GM18517 (cell line): ENCODE results near the gene SEPSECS.

ENCODE experiments used
- ATAC-seq: cut with Tn5 transposase; IDR thresholded peaks from one replicate; pipeline ENCODE4 v1.9.1; 2021; ENCODE audit warnings: mild to moderate bottlenecking, moderate library complexity; ENCODE audit not compliant: unreplicated experiment

SEPSECS gene

DNA sequence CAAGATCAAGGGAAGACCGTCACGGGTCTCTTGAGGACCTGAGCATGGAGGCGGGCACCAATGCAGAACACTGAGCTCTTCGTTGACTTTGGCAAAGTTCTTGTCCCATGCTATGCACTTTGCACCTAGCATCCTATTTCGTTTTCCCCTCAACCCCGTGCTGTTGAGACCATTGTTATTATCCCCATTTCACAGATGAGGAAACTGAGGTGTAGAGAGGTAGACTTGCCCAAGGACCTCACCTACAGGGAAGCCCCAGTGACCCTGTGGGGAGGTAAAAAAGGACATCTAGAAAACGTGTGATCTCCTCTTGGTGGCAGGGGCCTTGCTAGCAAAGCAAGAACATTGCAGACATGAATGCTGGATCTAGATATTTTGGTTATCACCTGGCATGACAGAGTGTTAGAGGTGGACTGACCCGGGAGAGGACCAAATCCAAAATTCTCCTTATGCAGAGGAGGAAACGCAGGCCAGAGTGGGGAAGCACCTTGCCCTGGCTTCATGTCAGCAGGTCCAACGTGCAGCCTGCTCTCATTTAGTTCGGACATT is 48.5 kb downstream of the SEPSECS start:
- ATAC-seq, result no peak

DNA sequence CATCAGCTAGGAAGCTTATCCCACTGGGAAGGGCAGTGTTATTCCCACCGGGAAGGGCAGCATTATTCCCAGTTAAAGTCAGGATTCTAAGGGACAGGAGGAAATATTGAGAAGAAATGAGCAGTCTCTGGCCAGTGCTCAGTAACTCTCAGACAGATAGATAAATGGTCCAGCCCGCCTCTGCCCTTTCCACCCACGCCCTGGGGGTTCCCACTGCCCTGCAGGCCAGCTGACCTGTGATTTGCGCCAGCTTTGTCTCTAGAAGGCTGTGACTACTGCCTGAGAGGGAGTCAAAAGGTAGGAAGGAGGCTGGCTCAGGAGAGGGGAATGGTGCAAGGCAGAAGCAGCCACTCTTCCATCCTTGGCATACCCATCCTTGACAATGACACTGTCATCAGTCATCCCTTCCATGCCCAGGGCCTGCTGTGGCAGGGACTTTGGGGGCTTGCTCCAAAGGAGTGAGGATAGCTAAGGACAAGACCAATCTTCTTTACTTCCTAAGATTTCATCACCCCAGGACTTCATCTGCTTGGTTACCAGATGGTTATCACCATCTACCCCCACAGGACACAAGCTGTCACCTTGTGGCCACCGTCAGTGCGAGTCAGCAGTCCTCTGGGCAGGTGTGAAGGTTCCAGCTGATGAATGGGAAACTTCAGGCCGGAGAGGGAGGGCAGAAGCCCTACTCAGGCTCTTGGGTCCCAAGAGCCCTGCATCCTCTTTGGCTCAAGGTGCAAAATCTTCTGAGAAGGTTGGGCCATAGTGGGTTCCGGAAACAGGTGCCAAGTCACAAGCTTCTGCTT is 49.5 kb downstream of the SEPSECS start:
- no peak for ATAC-seq

DNA sequence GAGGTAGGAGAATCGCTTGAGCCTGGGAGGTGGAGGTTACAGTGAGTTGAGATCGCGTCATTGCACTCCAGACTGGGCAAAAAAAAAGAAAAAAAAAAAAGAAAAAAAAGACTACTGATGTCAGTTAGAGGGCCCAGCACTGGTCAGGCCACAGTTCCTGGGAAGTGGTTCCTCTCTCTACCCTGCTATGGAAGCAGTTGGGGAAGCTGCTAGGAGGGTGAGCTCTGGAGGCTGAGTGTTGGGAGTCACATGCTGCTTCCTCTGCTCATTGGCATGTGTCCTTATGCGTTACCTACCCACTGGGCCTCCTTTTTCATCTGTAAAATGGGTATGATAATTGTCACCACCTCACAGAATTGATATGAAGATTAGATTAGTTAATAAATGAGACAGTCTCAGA is 50.7 kb downstream of the SEPSECS start:
- ATAC-seq, result no peak

DNA sequence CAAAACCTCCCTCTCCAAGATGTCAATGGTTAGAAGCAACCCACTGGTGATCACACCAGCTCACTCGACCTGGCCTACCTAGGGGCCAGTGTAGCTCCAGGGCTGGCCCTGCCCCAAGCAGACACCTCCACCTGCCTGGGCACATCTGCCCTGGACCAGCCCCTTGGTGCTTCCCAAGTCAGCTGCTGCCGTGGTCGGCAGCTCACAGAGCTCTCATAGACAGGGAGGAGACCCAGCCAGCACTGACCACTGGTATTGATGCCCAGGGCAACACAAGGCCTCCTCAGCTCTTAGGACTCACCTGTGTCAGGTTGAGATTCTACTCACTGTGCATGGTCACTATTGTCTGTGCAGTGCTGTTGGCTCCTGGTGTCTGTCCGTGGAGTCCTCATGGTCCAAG is 51.7 kb downstream of the SEPSECS start:
- no peak for ATAC-seq

DNA sequence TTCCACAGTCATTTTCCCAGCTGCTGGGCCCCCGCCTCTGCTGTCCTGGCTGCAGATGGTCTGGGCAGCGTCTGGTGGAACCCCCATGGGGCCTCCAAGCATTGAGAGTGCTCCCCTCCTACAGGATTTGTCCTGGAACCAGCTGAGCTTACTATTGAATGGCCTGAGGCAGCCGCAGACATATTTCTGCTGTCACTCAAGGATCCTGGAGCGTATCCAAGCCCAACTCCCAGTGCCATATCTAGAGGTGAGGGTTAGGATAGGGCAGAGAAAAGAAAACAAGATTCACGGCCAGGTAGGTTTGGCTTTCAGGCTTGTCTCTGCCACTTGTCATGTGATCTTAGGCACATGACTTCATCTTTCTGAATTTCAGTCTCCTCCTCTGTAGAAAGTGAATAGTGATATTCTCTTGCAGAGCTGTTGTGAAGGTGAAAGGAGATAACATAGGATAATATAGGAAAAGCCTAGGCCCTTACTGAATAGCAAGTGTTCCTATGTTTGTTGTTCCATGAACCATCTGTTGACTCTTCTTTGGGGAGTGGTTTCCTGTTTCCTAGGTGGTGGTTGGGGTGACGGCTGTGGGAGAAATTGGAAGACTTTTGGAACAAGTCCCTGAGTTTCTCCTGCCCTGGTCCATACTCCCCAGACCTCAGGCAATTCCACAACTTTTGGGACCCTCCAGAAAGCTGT is 52.3 kb downstream of the SEPSECS start:
- ATAC-seq, result no peak

DNA sequence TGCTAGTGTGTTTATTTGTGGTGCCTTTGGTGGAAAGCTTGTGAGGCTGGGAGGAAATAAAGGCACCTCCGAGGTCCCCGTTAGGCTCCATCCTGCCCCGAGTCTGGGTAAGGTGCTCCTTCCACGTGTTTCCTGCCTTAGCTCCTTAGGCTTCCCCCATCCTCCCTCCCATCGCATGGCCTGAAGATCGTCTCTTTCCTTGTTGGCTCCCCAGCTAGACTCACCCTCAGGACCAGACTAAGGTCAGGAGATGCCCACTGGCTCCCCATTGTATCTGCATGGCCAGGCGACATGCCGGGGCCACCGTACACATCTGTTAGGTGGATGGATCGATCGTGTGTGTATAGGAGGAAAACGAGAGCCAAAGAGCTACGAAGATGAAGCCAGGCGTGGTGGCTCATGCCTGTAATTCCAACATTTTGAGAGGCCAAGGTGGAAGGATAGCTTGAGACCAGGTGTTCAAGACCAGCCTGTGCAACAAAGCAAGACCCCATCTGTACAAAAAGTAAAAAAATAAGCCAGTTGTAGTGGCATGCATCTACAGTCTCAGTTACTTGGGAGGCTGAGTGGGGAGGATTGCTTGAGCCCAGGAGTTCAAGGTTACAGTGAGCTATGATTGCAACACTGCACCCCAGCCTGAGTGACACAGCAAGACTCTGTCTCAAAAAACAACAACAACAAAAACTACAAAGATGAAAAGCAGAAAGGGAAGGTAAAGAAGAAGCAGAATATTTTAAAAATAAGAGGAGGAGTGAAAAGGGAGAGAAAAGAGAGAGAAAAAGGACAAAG is 53.7 kb downstream of the SEPSECS start:
- ATAC-seq, result no peak

DNA sequence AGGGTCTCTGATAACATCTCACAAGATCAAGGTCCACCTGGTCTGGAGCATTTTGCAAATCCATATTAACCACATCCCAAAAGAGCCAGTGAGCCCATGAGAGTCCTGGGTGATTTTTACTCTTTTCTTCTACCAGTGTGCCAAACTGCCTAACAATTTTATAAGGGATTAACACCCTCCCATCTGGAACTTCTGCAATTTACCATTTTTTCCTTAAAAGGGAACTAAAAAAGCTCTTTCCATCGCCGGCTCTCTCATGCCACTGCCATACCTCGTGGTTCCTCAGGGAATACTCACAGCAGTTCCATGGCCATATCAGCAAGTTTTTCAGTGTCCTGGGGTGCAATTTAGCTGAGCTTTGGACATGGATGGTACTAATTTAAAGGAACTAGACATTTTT is 55.7 kb downstream of the SEPSECS start:
- ATAC-seq, result no peak

DNA sequence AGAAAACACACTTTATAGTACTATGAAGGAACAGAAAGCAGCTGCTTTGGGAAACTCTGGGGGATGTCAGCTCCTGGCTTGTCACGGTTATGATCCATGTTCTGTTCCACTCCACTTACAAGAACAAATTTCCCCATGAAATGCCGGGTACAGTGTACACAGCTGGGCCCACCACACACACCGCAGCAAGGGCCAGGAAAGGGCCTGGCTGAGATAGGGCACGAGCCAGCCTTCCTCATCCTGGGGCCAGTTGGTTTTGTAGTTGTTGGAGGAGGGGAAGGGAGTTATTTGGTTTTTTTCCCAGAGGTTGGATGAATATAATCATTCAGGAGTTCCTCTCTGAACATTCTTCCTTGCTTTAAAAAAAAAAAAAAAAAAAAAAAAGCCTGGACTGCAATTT is 56.8 kb downstream of the SEPSECS start:
- ATAC-seq, result no peak

DNA sequence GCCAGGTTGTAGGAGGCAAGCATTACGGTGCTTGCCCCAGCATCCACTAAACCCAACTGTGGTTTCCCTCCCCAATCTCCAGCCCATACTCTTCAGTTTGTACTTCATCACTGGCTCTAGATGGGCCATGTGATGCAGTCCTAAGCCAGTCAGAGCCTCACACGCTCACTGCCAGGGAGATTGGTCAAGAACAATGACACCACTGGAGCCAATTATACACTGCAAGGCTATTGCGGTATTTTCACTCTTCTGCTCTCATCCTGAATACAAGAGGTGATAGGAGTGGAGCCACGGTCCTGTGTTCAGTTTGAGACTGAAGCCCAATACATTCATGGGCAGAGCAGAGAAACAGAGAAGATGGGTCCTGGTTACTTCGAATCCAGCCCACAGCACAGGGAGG is 58.4 kb downstream of the SEPSECS start:
- no peak for ATAC-seq

DNA sequence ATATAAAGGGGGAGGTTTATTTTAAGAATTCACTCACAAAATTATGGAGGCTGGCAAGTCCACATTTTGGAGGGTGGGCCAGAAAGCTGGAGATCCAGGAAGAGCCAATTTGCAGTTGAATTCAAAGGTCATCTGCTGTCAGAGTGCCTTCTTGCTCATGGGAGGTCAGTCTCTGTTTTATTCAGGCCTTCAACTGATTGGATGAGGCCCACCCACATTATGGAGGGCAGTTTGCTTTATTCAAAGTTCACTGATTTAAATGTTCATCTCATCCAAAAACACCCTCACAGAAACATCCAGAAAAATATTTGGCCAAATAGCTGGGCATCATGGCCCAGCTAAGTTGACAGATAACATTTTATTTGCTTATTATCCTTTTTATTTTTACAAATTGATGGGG is 59.5 kb downstream of the SEPSECS start:
- ATAC-seq, result no peak

DNA sequence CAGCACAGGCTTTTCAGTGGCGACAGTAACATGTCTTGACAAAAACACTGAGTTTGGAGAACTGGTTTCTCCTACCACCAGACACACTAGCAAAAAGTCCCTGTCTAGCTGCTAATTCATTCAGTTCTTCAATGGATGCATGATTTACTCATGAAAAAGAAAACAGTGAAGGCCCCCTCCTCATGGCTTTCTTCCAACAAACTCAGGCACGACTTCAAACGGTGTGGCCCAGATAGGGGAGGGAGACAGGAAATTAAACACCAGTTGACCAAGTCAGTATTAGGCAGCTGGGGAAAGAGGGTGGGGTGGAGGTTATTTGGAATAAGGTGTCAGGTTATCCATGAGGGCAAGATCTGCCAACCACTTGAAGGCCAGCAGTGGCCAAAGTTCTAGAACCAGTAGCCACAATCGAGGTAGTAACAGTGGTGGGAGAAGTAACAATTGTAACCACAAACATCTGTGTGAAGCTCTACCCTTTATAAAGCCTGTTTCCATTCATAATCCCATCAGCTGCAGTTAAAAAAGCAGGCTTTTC is 60.2 kb downstream of the SEPSECS start:
- ATAC-seq, result no peak

DNA sequence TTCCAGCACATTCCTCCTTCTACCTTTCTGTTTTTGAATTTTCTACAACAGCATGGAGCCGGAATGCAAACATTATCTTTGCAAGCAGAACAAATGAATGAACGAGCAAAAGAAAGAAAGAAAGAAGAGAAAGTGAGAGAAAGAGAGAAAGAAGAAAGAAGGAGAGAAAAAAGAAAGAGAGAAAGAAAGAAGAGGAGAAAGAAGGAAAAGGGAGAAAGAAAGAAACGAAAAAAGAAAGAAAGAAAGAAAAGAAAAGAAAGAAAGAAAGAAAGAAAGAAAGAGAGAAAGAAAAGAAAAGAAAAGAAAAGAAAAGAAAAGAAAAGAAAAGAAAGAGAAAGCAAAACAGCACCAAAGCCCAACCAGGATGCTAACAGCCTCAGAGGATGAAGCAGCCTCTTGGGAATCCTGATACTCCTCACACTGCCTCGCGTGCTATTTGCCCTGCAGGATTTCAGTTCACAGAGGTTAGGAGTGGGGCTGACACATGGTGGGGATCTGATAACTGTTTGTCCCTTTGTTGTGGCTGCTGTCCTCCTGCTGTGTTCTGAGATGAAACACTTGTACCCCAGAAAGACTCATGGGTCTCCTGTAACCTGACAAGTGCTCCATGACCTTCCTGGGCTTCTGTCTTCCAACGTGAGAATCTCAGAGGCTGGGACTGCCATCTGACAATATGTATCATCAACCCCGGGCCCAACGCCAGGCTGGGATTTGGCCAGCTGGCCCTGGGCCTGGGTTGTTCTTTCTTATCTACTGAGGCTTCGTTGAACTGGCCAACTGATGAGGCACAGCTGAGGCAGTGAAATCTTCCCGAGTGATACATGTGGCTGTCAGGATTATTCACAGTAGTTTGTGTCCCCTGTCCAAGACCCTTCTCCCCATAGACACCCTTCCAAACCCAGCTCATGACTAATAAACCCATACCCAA is 61.0 kb downstream of the SEPSECS start:
- ATAC-seq, result no peak

DNA sequence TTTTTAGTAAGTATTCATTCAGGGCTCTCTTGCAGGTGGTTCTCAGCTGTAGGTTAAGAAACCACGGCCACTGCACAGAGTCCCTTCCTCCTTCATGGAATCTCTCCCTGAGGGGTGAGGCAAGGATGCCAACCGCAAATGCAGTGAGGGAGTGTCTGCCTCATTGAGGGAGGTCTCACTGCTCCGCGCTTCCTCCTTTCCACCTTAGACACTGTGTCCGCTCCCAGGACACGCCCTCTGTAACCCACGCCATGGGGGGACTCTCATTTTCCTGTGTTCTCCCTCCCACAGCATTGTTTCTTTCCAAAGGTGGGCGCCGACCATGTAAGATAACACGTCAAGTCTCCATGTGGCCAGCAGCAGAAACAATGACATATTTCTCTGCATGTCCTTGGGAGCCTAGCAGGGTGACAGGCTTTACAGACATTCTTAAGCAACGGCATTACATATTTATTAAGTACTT is 63.2 kb downstream of the SEPSECS start:
- no peak for ATAC-seq

DNA sequence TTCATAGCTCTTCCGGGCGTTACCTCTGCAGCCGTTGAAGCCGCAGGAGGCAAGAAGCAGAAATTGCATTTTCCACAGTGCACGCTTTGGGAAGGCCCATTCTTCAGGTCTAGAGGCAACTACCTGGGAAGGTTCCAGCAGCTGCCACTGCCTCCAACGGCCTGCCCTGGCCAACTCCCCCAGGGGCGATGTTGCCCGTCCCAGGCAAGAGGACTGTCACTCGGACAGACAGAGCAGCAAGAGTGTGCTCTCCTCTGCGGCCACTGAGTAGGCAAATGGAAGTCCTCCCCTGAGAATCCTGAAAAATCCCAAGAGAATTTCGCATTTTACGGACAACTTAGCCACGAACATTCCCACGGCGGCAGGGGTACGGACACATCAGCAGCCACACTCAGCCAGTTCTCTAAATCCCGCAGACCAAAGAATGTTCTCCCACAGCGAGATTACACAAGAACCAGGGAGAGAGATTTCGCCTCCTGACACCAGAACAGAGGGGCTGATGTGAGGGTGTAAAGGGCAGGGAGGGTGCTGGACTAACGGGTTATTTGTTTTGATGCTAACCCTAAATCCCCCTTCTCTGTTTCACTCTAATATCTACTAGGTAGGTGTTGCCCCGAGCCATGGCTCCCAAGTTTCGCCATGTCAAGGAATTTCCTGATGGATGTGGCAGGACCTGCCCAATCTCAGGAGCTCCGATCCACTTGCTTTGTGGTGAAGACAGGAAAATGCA is 63.8 kb downstream of the SEPSECS start:
- ATAC-seq, result no peak

DNA sequence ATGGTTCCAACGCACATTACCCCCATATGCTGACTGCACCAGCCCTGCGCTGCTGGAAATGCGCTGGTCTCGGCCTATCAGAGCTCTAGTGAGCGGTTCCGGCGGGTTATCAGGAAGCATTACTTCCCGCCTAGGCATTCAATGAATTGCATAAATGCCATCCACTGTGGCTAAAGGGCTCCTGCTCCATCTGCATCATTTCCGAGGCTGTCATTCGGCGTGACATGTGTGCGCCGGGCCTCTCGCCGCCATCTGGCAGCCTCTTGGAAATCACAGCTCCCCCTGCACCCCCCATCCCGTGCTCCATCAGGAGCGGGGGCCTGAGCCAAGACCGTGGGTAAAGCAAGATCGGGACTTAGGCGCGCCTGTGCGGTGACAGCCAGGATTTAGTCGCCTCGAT is 64.4 kb downstream of the SEPSECS start:
- ATAC-seq, result no peak

DNA sequence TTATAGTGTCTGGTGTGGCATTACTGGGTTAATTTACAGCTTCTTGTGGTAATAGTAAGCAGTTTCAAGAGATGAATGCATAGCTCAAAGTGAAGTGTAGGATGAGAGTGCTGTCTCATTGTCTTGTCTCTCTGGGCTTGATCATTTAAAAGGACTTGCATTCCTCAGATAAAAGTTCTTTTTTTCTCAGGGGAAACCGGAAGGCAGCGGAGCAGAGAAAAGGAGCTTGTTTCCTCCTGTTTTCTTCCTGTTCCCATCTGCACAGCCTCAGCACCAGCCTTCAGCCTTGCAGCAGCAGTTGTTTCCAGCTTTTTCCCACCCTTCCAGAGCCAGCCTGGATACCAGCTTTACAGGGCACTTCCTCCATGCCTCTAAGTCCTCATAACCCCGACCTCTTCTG is 68.1 kb downstream of the SEPSECS start:
- no peak for ATAC-seq

DNA sequence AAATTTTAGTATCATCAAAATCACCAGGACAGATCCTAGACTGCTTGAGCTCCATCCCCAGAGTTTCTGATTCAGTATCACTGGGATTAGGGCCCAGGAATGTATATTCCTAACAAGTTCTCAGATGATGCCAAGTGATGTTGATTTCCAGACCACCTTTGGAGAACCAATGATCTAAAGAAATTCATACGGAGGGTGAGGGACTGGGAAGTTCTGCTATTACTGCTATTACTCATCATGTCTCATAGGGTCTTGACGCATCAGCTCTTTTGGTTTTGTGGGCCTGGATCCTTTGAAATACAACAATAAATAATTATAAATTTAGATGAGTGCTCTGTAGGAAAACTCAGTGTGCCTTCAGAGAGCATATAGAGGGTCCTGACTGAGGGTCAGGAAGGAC is 69.7 kb downstream of the SEPSECS start:
- ATAC-seq, result no peak

DNA sequence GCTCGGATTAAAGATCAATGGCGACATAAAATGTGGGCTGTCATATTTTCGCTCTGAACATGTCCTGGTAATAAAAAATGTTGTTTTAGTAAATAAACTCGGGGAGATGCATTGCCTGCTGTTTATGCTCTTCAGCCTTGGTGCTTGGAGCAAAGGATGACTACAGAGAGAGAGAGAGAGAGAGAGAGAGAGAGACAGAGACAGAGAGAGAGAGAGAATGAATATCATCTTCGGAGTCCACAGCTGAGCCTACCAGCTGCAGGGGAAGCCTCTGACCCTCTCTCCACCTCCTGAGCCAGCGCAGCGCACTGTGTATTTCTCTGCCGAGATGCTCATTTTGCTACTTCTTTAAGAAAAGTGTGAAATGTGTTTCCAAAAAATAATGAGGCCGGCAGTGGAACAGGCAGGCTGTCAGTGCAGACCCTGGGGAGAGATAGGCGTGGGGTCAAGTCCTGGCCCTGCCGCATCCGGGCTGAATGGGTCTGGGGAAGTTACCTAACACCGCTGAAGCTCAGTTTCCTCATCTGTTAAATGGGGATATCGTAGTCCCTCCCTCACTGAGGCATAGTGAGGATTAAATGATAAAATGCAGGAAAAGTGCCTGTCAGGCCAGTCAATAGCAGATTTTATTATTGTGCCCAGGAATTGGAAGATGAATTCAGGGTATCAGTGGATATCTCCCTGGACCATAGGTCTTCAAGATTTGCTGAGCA is 71.0 kb downstream of the SEPSECS start:
- ATAC-seq, result no peak
